ENCODE measurements around the gene XDH. TPM values are rescaled to one million over a fixed set of nuclear protein-coding genes. Genes with fewer than 3 reads are reported as not detected.

XDH gene
- total RNA-seq, 1 experiment from 2014 or later, result 1.4 TPM

DNA sequence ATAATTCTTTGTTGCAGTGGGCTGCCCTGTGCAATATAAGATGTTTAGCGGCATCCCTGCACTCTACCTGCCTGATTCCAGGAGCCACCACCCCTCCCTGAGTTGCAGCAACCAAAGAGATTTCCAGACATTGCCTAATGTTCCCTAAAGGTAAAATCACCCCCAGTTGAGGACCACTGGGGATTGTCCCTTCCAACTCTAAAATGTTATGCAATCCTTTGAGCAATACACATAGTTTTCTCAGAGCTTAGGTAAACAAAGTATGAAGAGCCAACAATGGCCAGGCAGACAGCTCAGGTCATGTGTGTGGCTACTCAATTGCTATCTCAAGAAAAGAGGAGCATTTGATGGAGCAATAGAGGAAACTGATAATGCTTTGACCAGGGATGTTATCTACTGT, 87.0 kb downstream of the XDH start:
- peak in 1 of 2 experiments; percentile 17 for DNase-seq
- TF ChIP-seq, protein P1, sequence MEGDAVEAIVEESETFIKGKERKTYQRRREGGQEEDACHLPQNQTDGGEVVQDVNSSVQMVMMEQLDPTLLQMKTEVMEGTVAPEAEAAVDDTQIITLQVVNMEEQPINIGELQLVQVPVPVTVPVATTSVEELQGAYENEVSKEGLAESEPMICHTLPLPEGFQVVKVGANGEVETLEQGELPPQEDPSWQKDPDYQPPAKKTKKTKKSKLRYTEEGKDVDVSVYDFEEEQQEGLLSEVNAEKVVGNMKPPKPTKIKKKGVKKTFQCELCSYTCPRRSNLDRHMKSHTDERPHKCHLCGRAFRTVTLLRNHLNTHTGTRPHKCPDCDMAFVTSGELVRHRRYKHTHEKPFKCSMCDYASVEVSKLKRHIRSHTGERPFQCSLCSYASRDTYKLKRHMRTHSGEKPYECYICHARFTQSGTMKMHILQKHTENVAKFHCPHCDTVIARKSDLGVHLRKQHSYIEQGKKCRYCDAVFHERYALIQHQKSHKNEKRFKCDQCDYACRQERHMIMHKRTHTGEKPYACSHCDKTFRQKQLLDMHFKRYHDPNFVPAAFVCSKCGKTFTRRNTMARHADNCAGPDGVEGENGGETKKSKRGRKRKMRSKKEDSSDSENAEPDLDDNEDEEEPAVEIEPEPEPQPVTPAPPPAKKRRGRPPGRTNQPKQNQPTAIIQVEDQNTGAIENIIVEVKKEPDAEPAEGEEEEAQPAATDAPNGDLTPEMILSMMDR (IDR thresholded peaks at IDR 0.05; ENCODE audit: insufficient read depth in 1 of 2, low read depth in 1 of 2, low read length in 1 of 2, severe bottlenecking in 1 of 2, unreplicated experiment in 1 of 2), result no peak
- CTCF ChIA-PET, result no interaction called here
- POLR2A ChIA-PET, result no interaction called here
- Mint-ChIP-seq H3K27me3 (ENCODE audit: insufficient read depth, unreplicated experiment) (peaks cover under 1% of the 10 kb centered on the region), H3K36me3 (ENCODE audit: insufficient read depth, unreplicated experiment) (no peaks in the 10 kb centered on the region), H3K9me3 (ENCODE audit: unreplicated experiment) (no peaks in the 10 kb centered on the region), H3K4me1 (ENCODE audit: low read depth, unreplicated experiment) (peaks cover 3% of the 10 kb centered on the region), H3K27ac (ENCODE audit: unreplicated experiment) (no peak overlapping the region), H3K4me3 (ENCODE audit: unreplicated experiment) (no peak overlapping the region)
- Histone ChIP-seq H3K36me3 (ENCODE audit: control insufficient read depth, insufficient read depth, low read length) (no peaks in the 10 kb centered on the region), H3K4me3 (ENCODE audit: low read depth, low read length) (no peak overlapping the region), H3K27me3 (replicated peaks; ENCODE audit: control insufficient read depth, insufficient read depth, low read length) (no peaks in the 10 kb centered on the region; the same call in 1 of the 2 replicates), H3K4me1 (no peaks in the 10 kb centered on the region), H3K9me3 (no peaks in the 10 kb centered on the region)
- intact Hi-C loops (cut with micrococcal nuclease; ENCODE audit: unreplicated experiment), result no loop called here
- no TSS peak for BruUV-seq (replicated peaks)

DNA sequence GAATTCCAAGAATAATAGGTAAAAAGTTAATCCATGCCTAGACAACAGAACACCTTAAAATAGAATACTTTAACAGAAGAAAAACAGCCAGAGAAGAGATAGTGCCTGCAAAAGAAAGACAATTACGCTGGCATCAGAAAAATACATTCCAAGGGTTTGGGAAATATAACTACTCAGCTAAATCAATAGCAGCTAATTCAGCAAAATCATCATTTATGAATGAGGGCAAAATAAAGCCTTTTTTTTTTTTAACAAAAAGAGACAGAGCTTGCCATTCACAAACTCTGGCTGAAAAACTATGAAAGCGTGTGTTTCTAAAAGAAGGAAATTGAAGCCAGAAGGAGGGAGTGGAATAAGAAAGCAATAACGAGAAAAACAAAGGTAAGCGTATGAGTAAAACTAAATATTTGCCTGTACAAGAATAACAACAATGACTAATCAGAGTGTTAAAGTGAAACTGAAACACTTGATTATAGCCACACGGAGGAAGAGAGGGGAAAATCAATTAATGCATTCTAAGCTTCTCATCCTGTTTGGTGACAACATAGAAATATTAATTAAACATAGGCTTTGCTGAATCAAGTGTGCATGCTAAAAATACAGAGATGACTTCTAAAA, 90.4 kb downstream of the XDH start:
- TF ChIP-seq, protein P1 (IDR thresholded peaks at IDR 0.05; ENCODE audit: insufficient read depth in 1 of 2, low read depth in 1 of 2, low read length in 1 of 2, severe bottlenecking in 1 of 2, unreplicated experiment in 1 of 2), result no peak
- H3K4me3 Mint-ChIP-seq (ENCODE audit: unreplicated experiment), result no peak overlapping the region
- no peaks in the 10 kb centered on the region for H3K36me3 ChIP-seq (ENCODE audit: control insufficient read depth, insufficient read depth, low read length)
- H3K27me3 ChIP-seq (replicated peaks; ENCODE audit: control insufficient read depth, insufficient read depth, low read length), result no peaks in the 10 kb centered on the region
- no peaks in the 10 kb centered on the region for H3K4me1 ChIP-seq
- H3K9me3 Mint-ChIP-seq (ENCODE audit: unreplicated experiment), result no peaks in the 10 kb centered on the region
- intact Hi-C loops (cut with micrococcal nuclease; ENCODE audit: unreplicated experiment), result no loop called here
- no TSS peak for BruUV-seq (replicated peaks)
- CTCF ChIA-PET, result no interaction called here
- H3K4me1 Mint-ChIP-seq (ENCODE audit: low read depth, unreplicated experiment), result peaks cover 6% of the 10 kb centered on the region
- H3K27me3 Mint-ChIP-seq (ENCODE audit: insufficient read depth, unreplicated experiment), result peaks cover 5% of the 10 kb centered on the region
- H3K36me3 Mint-ChIP-seq (ENCODE audit: insufficient read depth, unreplicated experiment), result no peaks in the 10 kb centered on the region
- POLR2A ChIA-PET, result no interaction called here
- no peak for DNase-seq
- H3K4me3 ChIP-seq (ENCODE audit: low read depth, low read length), result no peak overlapping the region
- no peak overlapping the region for H3K27ac Mint-ChIP-seq (ENCODE audit: unreplicated experiment)
- no peaks in the 10 kb centered on the region for H3K9me3 ChIP-seq

DNA sequence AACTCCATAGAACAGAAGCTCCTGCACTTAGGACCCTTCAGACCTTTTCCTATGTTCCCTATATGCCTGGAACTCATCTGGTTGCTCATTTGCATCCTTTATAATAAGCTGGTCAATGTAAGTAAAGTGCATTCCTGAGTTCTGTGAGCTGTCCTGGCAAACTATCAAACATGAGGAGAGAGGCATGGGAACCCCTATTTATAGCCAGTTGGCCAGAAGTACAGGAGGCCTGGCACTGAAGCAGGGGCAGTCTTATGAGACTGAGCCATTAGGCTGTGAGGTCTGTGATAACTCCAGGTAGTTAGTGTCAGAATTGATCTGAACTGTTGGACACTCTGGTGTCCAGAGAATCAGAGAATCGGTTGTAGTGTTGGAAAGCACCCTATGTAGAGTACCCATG, 92.2 kb downstream of the XDH start:
- no peak for DNase-seq
- no TSS peak for BruUV-seq (replicated peaks)
- TF ChIP-seq, protein P1 (IDR thresholded peaks at IDR 0.05; ENCODE audit: insufficient read depth in 1 of 2, low read depth in 1 of 2, low read length in 1 of 2, severe bottlenecking in 1 of 2, unreplicated experiment in 1 of 2), result no peak
- Mint-ChIP-seq H3K27ac (ENCODE audit: unreplicated experiment) (no peak overlapping the region), H3K36me3 (ENCODE audit: insufficient read depth, unreplicated experiment) (no peaks in the 10 kb centered on the region), H3K27me3 (ENCODE audit: insufficient read depth, unreplicated experiment) (peaks cover 5% of the 10 kb centered on the region), H3K4me3 (ENCODE audit: unreplicated experiment) (no peak overlapping the region), H3K9me3 (ENCODE audit: unreplicated experiment) (no peaks in the 10 kb centered on the region), H3K4me1 (ENCODE audit: low read depth, unreplicated experiment) (peaks cover 6% of the 10 kb centered on the region)
- CTCF ChIA-PET, result no interaction called here
- POLR2A ChIA-PET, result no interaction called here
- no peaks in the 10 kb centered on the region for H3K4me1 ChIP-seq
- no peaks in the 10 kb centered on the region for H3K36me3 ChIP-seq (ENCODE audit: control insufficient read depth, insufficient read depth, low read length)
- H3K9me3 ChIP-seq, result no peaks in the 10 kb centered on the region
- intact Hi-C loops (cut with micrococcal nuclease; ENCODE audit: unreplicated experiment), result no loop called here
- no peak overlapping the region for H3K4me3 ChIP-seq (ENCODE audit: low read depth, low read length)
- H3K27me3 ChIP-seq (replicated peaks; ENCODE audit: control insufficient read depth, insufficient read depth, low read length), result no peaks in the 10 kb centered on the region
